H9 (cell line): ENCODE results near the gene IPPK. TPM values are rescaled to one million over a fixed set of nuclear protein-coding genes. Genes with fewer than 3 reads are reported as not detected.

Experiments
- DNase-seq: peaks from one replicate; pipeline ENCODE4 v3.0.0-alpha.2; 2017
- H2AFZ ChIP-seq: one replicate; pipeline ENCODE4 v1.6.1; 2013; ENCODE audit warnings: mild to moderate bottlenecking, low read length, control low read depth, moderate library complexity
- H2AK5ac ChIP-seq: 2 replicates; pipeline ENCODE4 v1.6.1; 2013; ENCODE audit warnings: low read length, control low read depth, mixed read lengths; ENCODE audit not compliant: insufficient read length
- H2BK120ac ChIP-seq: one replicate; pipeline ENCODE4 v1.6.1; 2013; ENCODE audit warnings: low read depth, mild to moderate bottlenecking, low read length, control low read depth, inconsistent platforms; ENCODE audit not compliant: poor library complexity, severe bottlenecking
- H2BK12ac ChIP-seq: 2 replicates; pipeline ENCODE4 v1.6.1; 2013; ENCODE audit warnings: low read length, control low read depth, mixed read lengths, low read depth; ENCODE audit not compliant: insufficient read length
- H2BK15ac ChIP-seq: 2 replicates; pipeline ENCODE4 v1.6.1; 2013; ENCODE audit warnings: low read depth, low read length, control low read depth
- H2BK20ac ChIP-seq: one replicate; pipeline ENCODE4 v1.6.1; 2013; ENCODE audit warnings: low read depth, mild to moderate bottlenecking, low read length, control low read depth, inconsistent platforms; ENCODE audit not compliant: poor library complexity, severe bottlenecking
- H2BK5ac ChIP-seq: 2 replicates; pipeline ENCODE4 v1.6.1; 2013; ENCODE audit warnings: low read length, control low read depth, mixed read lengths; ENCODE audit not compliant: insufficient read length
- H3K14ac ChIP-seq: 2 replicates; pipeline ENCODE4 v1.6.1; 2013; ENCODE audit warnings: low read length, control low read depth; ENCODE audit not compliant: insufficient read depth
- H3K18ac ChIP-seq: 2 replicates; pipeline ENCODE4 v1.6.1; 2013; ENCODE audit warnings: low read depth, mild to moderate bottlenecking, mixed read lengths, low read length, control low read depth; ENCODE audit not compliant: insufficient read length
- H3K23ac ChIP-seq: 2 replicates; pipeline ENCODE4 v1.6.1; 2013; ENCODE audit warnings: low read length, control low read depth, mixed read lengths, low read depth; ENCODE audit not compliant: insufficient read length
- H3K23me2 ChIP-seq: 2 replicates; pipeline ENCODE4 v1.6.1; 2013; ENCODE audit warnings: low read depth, mild to moderate bottlenecking, mixed read lengths, low read length, control low read depth; ENCODE audit not compliant: insufficient read length, poor library complexity, severe bottlenecking
- H3K27ac ChIP-seq: 2 replicates; pipeline ENCODE4 v1.5.1; 2013; ENCODE audit warnings: low read length, control low read depth, mixed read lengths, low read depth; ENCODE audit not compliant: insufficient read length
- H3K27me3 ChIP-seq: 2 replicates; pipeline ENCODE4 v1.6.1; 2013; ENCODE audit warnings: low read length, control low read depth, inconsistent platforms; ENCODE audit not compliant: insufficient read depth
- H3K4ac ChIP-seq: 2 replicates; pipeline ENCODE4 v1.6.1; 2013; ENCODE audit warnings: low read depth, mild to moderate bottlenecking, control low read depth, inconsistent platforms, low read length, moderate library complexity
- H3K4me1 ChIP-seq: 2 replicates; pipeline ENCODE4 v1.6.1; 2013; ENCODE audit warnings: low read length, control low read depth, inconsistent platforms; ENCODE audit not compliant: insufficient read depth
- H3K4me2 ChIP-seq: 2 replicates; pipeline ENCODE4 v1.6.1; 2013; ENCODE audit warnings: low read length, control low read depth, mixed read lengths; ENCODE audit not compliant: insufficient read length, insufficient read depth
- H3K56ac ChIP-seq: 2 replicates; pipeline ENCODE4 v1.6.1; 2013; ENCODE audit warnings: low read depth, mild to moderate bottlenecking, mixed read lengths, low read length, control low read depth; ENCODE audit not compliant: insufficient read length
- H3K79me1 ChIP-seq: 2 replicates; pipeline ENCODE4 v1.6.1; 2013; ENCODE audit warnings: low read depth, mild to moderate bottlenecking, moderate library complexity, low read length, control low read depth, inconsistent platforms; ENCODE audit not compliant: insufficient read depth, poor library complexity, severe bottlenecking
- H3K79me2 ChIP-seq: 2 replicates; pipeline ENCODE4 v1.6.1; 2013; ENCODE audit warnings: low read length, control low read depth, inconsistent platforms; ENCODE audit not compliant: insufficient read depth
- H3K9ac ChIP-seq: 2 replicates; pipeline ENCODE4 v1.6.1; 2013; ENCODE audit warnings: low read length, control low read depth, mixed read lengths; ENCODE audit not compliant: insufficient read length; ENCODE audit errors: extremely low read depth
- H3K9me3 ChIP-seq: one replicate; pipeline ENCODE4 v1.6.1; 2013; ENCODE audit warnings: low read depth, low read length, inconsistent platforms; ENCODE audit not compliant: control insufficient read depth
- H3T11ph ChIP-seq: one replicate; pipeline ENCODE4 v1.6.1; 2013; ENCODE audit warnings: mild to moderate bottlenecking, low read length, control low read depth, inconsistent platforms
- H4K20me1 ChIP-seq: one replicate; pipeline ENCODE4 v1.6.1; 2013; ENCODE audit not compliant: control insufficient read depth, insufficient read length, insufficient read depth
- H4K5ac ChIP-seq: 2 replicates; pipeline ENCODE4 v1.6.1; 2013; ENCODE audit warnings: low read depth, mild to moderate bottlenecking, mixed read lengths, low read length, control low read depth; ENCODE audit not compliant: insufficient read length
- H4K8ac ChIP-seq: replicated peaks from 2 replicates; pipeline ENCODE4 v1.6.1; 2013; ENCODE audit warnings: low read length, control low read depth, mixed read lengths, low read depth; ENCODE audit not compliant: insufficient read length
- H4K91ac ChIP-seq: 2 replicates; pipeline ENCODE4 v1.6.1; 2013; ENCODE audit warnings: low read depth, mild to moderate bottlenecking, moderate library complexity, mixed read lengths, low read length, control low read depth; ENCODE audit not compliant: insufficient read length
- H3K27ac Mint-ChIP-seq, 3 experiments: 2 replicates in 2 of 3; 3 replicates in 1 of 3; pipeline ENCODE4 v1.8.0; 2020 to 2021; ENCODE audit warnings: mixed read lengths in 3 of 3, mild to moderate bottlenecking in 1 of 3, moderate library complexity in 1 of 3
- H3K27me3 Mint-ChIP-seq: 2 replicates; pipeline ENCODE4 v1.8.0; 2021; ENCODE audit warnings: low read depth, mild to moderate bottlenecking, moderate library complexity, mixed read lengths
- H3K36me3 Mint-ChIP-seq, 3 experiments: 2 replicates in 2 of 3; 3 replicates in 1 of 3; pipeline ENCODE4 v1.8.0; 2020 to 2021; ENCODE audit warnings: low read depth in 3 of 3, mixed read lengths in 3 of 3; ENCODE audit not compliant: insufficient read depth in 1 of 3
- H3K4me1 Mint-ChIP-seq, 2 experiments: 2 replicates each; pipeline ENCODE4 v1.8.0; 2020; ENCODE audit warnings: mixed read lengths in 2 of 2
- H3K4me3 Mint-ChIP-seq, 2 experiments: 2 replicates in 1 of 2; 3 replicates in 1 of 2; pipeline ENCODE4 v1.8.0; 2020 to 2021; ENCODE audit warnings: mild to moderate bottlenecking in 2 of 2, mixed read lengths in 2 of 2, moderate library complexity in 1 of 2
- H3K9me3 Mint-ChIP-seq, 2 experiments: 2 replicates in 1 of 2; 3 replicates in 1 of 2; pipeline ENCODE4 v1.8.0; 2020; ENCODE audit warnings: mild to moderate bottlenecking in 2 of 2, mixed read lengths in 2 of 2, moderate library complexity in 1 of 2
- CTCF ChIP-seq: fragments of 200-600 bp; sonication (generic); conservative IDR thresholded peaks from 3 replicates; pipeline ENCODE4 v1.8.0; 2021; ENCODE audit warnings: antibody characterized with exemption, mild to moderate bottlenecking
- WGBS: extraction: QIAGEN DNeasy Blood & Tissue Kit; methylation state at CpG from one replicate; pipeline ENCODE4 v1.1.7; 2013; ENCODE audit warnings: missing lambda C conversion rate, low lambda C conversion rate, mixed read lengths; ENCODE audit not compliant: insufficient read length; ENCODE audit errors: extremely low coverage; 5-methylcytosine and 5-hydroxymethylcytosine counted together
- total RNA-seq: library from RNA; stranded (reverse); gene quantifications from 2 replicates; pipeline ENCODE4 v1.2.1, GENCODE V29; 2021

The IPPK gene
- total RNA-seq, 1 experiment from 2014 or later: 10.7 TPM

- H4K5ac ChIP-seq: no peak overlapping the region
- H2AK5ac ChIP-seq: no peak overlapping the region
- Mint-ChIP-seq H3K36me3 (peaks cover 12 to 44% (median 28%) of the 10 kb centered on the region in 3 experiments; a peak in 6 of 7 replicates), H3K27ac (peak overlapping the region; percentile 55 to 81 (median 67); a peak in 3 of 7 replicates), H3K27me3 (no peaks in the 10 kb centered on the region), H3K4me1 (no peaks in the 10 kb centered on the region), H3K4me3 (no peak overlapping the region), H3K9me3 (no peaks in the 10 kb centered on the region)
- H3K14ac ChIP-seq: no peak overlapping the region
- H3K23me2 ChIP-seq: no peaks in the 10 kb centered on the region
- DNase-seq: peak; percentile 93
- H2BK5ac ChIP-seq: no peak overlapping the region
- H3K9me3 ChIP-seq: no peaks in the 10 kb centered on the region
- no peak overlapping the region for H3K4ac ChIP-seq
- H2BK120ac ChIP-seq: no peak overlapping the region
- no peak overlapping the region for H4K8ac ChIP-seq
- H4K20me1 ChIP-seq: no peaks in the 10 kb centered on the region
- no peaks in the 10 kb centered on the region for H3K79me2 ChIP-seq
- no peak overlapping the region for H3K9ac ChIP-seq
- H3K79me1 ChIP-seq: no peaks in the 10 kb centered on the region
- H3T11ph ChIP-seq: no peak overlapping the region
- H3K18ac ChIP-seq: no peak overlapping the region
- H2AFZ ChIP-seq: no peak overlapping the region
- no peak overlapping the region for H3K56ac ChIP-seq
- H3K27ac ChIP-seq: no peak overlapping the region
- peak; percentile 99 for TF ChIP-seq CTCF
- H4K91ac ChIP-seq: no peak overlapping the region
- no peak overlapping the region for H3K4me2 ChIP-seq
- H3K23ac ChIP-seq: no peak overlapping the region
- H2BK20ac ChIP-seq: no peak overlapping the region
- no CpG with 5 or more reads among the region's 35 CpGs for WGBS
- no peaks in the 10 kb centered on the region for H3K27me3 ChIP-seq
- no peak overlapping the region for H2BK15ac ChIP-seq
- no peak overlapping the region for H2BK12ac ChIP-seq
- no peaks in the 10 kb centered on the region for H3K4me1 ChIP-seq
These were observed 35.0 kb downstream of the IPPK start for GRCh38 chr9:92634712-92635605.
